GM12892 (cell line): ENCODE measurements around the gene NUDC.

ENCODE experiments used
- POLR2A ChIP-seq: IDR thresholded peaks from 2 replicates; pipeline ENCODE4 v1.6.1; 2011; ENCODE audit warnings: low read depth, low read length, control low read depth
- POLR2AphosphoS5 ChIP-seq: IDR thresholded peaks from 2 replicates; pipeline ENCODE4 v1.6.1; 2011; ENCODE audit warnings: low read depth, low read length, control low read depth
- TAF1 ChIP-seq: IDR thresholded peaks from 2 replicates; pipeline ENCODE4 v1.6.1; 2011; ENCODE audit warnings: low read depth, mild to moderate bottlenecking, control low read depth, low read length, borderline replicate concordance

DNA sequence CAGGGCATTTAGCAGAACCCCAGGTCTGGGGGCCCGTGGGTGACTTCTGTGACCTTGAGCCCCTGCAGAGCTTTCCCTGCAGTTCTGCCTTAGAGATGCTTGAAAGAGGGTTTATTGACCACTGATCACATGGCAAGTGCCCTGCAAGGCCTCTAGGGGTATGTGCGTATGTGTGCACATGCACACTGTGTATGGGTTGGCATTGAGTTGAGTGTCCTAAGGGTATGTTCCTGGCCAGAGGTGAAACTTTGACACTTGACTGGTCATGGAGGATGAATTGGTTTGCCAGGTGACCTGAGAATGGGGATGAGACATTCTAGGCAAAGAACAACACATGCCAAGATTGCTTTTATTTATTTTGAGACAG, 17.1 kb downstream of the NUDC start:
- TF ChIP-seq POLR2A (no peak), POLR2AphosphoS5 (no peak), TAF1 (no peak)
